ENCODE data around the gene ZXDC.

DNA sequence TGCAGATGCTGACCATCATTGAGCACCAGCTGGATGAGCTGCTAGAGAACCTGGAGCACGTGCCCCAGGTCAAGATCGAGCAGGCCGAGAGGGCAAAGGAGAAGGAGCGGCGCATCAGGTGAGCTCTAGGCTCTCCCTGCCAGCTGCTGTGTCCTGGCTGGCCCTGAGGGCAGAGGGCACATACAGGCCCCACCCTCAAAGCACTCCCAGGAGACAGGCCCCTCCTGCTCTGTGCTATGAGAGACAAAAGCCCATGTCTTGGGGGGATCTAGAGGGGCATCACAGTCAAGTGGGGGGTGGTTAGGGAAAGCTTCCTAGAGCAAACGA, 41.5 kb downstream of the ZXDC start:
- TF ChIP-seq, protein P1, sequence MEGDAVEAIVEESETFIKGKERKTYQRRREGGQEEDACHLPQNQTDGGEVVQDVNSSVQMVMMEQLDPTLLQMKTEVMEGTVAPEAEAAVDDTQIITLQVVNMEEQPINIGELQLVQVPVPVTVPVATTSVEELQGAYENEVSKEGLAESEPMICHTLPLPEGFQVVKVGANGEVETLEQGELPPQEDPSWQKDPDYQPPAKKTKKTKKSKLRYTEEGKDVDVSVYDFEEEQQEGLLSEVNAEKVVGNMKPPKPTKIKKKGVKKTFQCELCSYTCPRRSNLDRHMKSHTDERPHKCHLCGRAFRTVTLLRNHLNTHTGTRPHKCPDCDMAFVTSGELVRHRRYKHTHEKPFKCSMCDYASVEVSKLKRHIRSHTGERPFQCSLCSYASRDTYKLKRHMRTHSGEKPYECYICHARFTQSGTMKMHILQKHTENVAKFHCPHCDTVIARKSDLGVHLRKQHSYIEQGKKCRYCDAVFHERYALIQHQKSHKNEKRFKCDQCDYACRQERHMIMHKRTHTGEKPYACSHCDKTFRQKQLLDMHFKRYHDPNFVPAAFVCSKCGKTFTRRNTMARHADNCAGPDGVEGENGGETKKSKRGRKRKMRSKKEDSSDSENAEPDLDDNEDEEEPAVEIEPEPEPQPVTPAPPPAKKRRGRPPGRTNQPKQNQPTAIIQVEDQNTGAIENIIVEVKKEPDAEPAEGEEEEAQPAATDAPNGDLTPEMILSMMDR (IDR thresholded peaks at IDR 0.05) = no peak
- TF ChIP-seq POLR2A (IDR thresholded peaks at IDR 0.05) = no peak

Data from esophagus squamous epithelium (tissue), 4 donors.